NCI-H82 treated with DMSO at 0.1 percent for 48 hours (cell line): ENCODE results near the gene OR6B2.
"Not testable (repeated sequence)": the region's sequence is repeated elsewhere in the genome, so short reads cannot be mapped to it uniquely, and the experiment has no call there.

Source experiments
- DNase-seq: peaks from one replicate; lab custom pipeline; 2025; ENCODE audit not compliant: unreplicated experiment; lab: John Stamatoyannopoulos, UW

The OR6B2 gene

GRCh38 chr2:240030379-240031094 is at the start of gene OR6B2:
Gene OR6B2 (minus strand): TSS chr2:240030429. CDS start chr2:240030429, 0 bp downstream.
- DNase-seq: no peak

DNA sequence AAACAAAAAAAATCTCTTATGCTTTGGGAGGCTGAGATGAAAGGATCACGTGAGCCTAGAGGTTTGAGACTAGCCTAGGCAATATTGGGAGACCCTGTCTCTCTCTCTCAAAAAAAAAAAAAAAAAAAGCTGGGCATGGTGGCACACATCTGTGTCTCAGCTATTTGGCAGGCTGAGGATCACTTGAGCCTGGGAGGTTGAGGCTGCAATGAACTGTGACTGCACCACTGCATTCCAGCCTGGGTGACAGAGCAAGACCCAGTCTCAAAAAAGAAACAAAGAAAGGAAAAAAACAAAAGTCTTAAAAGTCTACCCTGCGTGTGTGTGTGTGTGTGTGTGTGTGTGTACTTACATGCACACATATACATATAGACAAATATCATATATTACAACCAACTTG is 48.4 kb upstream of the OR6B2 start:
- DNase-seq: no peak

GRCh38 chr2:240077442-240077841 is 47.2 kb upstream of the OR6B2 start:
- no peak for DNase-seq

DNA sequence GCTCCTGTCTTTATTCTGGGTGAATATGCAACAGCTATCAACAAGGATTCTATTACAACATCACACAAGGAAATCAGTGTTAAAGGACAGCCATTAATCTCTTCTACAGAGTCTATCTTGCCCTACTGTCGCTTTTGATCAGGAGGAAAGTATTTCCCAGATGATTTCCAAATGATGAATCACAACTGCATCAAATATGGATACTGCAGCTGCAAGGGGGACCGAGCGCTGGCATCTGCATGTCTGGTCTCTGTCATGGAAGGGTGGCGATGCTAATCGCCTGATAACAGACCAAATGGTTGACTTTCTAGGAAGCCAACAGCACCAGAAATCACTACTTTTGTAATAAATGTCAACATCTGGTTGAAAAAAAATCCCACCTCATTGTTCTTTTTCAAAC is 44.3 kb upstream of the OR6B2 start:
- no peak for DNase-seq

- DNase-seq: no peak
These were observed 40.7 kb upstream of the OR6B2 start for GRCh38 chr2:240070907-240071306.

GRCh38 chr2:240069829-240070228 is 39.6 kb upstream of the OR6B2 start:
- no peak for DNase-seq

DNA sequence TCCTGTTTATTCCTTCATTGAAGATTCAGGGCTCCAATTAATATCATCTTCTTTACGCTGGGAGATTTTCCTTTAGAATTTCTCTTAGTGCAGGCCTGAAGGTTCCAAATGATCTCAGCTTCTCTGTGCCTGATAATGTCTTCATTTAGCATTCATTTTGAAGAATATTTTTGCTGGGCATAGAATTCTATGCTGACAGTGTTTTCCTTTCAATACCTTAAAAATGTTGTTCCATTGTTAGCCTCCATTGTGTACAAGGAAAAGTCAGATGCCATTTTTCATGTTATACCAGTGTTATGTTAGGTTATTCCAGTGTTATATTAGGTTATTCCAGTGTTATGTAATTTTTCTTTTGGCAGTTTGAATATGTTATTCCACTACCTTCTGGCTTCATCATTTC is 38.0 kb upstream of the OR6B2 start:
- DNase-seq: no peak

DNA sequence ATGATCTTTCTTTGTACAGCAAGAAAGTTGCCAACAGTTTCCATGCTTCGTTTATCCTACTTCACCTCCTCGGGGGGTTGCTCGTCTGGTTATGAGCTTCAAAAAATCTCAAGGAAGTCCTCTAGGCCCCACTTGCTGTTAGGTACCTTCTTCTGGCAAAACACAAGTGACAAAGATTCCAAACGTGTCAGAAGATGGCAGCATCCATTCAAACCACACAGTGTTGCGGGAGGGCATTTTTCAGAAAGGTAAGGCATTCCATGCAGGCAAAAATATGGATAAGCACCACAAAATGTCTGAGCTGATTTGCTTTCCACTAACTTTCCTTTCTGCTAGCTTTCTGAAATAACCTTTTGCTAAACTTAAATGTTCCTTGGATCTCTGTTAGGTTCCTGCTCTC is 36.3 kb upstream of the OR6B2 start:
- DNase-seq: no peak

DNA sequence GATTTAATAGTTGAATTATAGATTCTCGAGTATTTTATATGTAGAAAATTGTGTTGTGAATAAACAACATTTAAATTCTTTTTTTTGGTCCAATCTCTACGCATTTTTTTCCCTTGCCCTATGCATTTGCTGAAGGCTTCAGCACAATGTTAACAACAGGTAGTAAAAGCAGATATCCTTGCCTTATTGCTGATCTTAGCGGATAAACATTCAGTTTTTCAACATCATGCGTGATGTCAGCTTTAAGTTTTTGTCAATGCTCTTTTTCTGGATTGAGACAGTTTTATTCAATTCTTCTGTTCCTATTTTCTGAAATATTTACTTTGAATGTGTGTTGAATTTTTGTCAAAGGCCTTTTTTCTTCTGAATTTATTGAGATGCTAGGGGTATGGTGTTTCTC is 34.7 kb upstream of the OR6B2 start:
- DNase-seq: no peak

GRCh38 chr2:240060977-240061591 is 30.9 kb upstream of the OR6B2 start:
- peak; percentile 10 for DNase-seq

GRCh38 chr2:240056678-240057077 is 26.4 kb upstream of the OR6B2 start:
- DNase-seq: no peak

DNA sequence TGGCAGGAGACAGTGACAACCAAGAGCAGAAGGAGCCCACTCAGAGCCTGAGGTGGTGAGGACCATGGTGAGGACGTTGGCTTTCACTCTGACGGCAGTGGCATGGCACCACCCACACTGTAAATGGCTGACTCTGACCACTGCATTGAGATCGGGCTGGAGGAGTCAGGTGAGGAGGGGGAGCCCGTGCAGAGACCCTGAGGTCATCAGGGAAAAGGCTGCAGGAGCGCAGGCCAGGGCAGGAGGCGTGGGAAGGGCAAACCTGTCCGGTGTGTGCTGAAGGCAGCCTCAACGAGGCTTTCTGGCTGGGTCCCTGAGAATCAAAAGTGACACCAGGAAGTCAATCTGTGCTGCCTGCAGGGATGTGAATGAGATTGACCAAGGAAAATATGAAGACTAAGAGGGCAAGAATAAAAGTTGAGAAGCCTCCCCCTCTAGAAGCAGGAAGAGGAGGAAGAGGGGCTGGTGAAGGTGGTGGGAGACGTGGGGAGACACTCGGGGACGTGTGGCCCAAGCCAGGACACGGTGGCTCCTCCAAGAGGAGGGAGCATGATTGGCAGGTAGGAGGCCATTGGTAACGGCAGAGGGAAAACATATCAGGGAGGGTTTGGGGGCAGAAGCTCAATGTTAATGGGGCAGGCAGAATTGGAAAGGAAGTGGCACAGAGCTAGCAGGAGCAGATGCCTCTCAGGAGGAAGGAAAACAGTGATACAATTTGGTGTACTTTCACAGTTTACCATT is 25.1 kb upstream of the OR6B2 start:
- no peak for DNase-seq

DNA sequence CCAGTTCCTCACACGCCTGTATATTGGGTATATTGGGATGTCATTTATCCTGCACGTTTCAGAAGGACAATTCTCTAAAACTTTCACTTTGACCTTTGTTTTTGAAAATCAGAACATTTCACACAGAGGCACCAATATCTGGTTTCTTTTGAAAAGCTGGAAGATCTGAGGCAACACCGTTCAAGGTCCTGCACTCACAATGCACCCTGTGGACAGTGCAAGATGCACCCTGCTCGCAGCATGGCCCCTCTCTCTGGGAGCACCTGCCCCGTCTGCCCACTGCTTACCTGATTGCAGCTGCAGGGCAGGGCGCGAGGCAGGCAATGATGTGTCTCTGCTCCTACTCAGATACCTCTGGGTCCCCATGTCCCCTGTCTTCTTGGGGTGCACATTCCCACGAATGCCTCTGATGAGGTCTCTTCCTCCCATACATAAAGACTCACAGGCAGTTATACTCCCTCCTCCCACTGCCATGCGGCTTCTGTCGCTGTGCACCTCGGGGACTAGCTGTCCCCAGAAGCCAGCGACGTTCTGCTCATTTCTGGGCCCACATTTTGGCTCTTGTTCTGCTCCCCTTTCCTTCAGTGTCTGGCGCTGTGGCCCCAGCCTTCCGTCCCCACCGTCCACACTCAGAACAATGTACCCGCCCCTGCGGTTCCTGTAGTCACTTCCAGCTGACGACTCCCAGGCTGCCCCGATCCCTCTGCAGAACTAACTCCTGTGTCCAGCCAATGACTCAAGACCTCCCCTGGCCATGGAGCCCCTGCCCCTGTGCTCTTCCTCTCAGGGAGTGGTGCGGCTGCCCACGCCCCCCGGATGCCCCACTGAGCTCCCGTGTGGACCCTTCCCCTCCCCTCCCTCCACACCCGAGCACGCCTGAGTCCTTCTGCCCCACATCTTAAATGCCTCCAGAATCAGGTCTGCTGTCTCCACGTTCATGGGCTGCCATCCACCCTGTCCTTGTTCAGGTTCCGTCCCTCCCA is 23.2 kb upstream of the OR6B2 start, which contains the start of gene OR6B3:
TSS of gene OR6B3 (minus strand) at position 349 of the 983 bp plus-strand sequence.
- no peak for DNase-seq

- no peak for DNase-seq
These were observed 22.3 kb upstream of the OR6B2 start for GRCh38 chr2:240052524-240052923.

GRCh38 chr2:240051697-240052096 is 21.5 kb upstream of the OR6B2 start:
- no peak for DNase-seq

- DNase-seq: no peak
These were observed 20.0 kb upstream of the OR6B2 start for GRCh38 chr2:240050278-240050677.

- DNase-seq: no peak
These were observed 18.0 kb upstream of the OR6B2 start for GRCh38 chr2:240048237-240048636.

- no peak for DNase-seq
These were observed 14.9 kb upstream of the OR6B2 start for GRCh38 chr2:240045098-240045497.

GRCh38 chr2:240044096-240044495 is 13.9 kb upstream of the OR6B2 start:
- not testable (repeated sequence) for DNase-seq

DNA sequence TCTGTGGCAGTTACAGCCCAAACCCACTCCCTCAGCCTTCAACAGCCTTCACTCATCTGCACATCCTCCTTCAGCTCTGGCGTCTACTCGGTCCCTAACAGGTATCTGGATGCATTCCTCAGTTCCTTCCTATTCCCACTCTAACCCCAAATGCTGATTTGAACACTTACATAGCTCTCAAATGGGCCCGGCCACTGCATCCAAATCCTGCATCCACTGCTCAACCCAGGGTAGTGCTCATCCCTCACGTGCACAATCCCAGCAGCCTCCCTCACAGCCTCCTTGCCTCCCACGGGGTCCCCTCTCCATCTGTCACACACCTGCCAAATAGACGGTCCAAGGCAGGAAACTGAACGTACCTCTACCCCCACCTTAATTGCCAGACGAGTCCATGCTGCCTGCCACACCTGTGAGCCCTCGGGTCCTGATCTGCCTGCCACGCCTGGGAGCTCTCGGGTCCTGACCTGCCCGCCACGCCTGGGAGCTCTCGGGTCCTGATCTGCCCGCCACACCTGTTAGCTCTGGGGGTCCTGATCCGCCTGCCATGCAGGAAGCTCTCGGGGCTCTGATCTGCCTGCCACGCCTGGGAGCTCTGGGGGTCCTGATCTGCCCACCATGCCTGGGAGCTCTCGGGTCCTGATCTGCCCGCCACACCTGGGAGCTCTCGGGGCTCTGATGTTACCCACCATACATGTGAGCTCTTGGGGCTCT is 13.2 kb upstream of the OR6B2 start:
- no peak for DNase-seq
